T-helper 2 cell treated with Interferon-gamma antibody and Interleukin-4, amounts not matched to agents 100 ng/mL and 5 ng/mL, for 36 hours (primary cell): ENCODE measurements around the gene UNC13A. TPM values are rescaled to one million over a fixed set of nuclear protein-coding genes. Genes with fewer than 3 reads are reported as not detected.

Experiments used
- intact Hi-C: fragments of 100-400 bp; cut with micrococcal nuclease; formaldehyde crosslinking; loops from one replicate; pipeline ENCODE4 v1.15.1; 2023
- total RNA-seq: library from RNA; stranded (reverse); gene quantifications from 2 replicates; pipeline ENCODE4 v1.2.3, GENCODE V29; 2022

The UNC13A gene
- total RNA-seq, 1 donor from 2014 or later, result 0.02 TPM

DNA sequence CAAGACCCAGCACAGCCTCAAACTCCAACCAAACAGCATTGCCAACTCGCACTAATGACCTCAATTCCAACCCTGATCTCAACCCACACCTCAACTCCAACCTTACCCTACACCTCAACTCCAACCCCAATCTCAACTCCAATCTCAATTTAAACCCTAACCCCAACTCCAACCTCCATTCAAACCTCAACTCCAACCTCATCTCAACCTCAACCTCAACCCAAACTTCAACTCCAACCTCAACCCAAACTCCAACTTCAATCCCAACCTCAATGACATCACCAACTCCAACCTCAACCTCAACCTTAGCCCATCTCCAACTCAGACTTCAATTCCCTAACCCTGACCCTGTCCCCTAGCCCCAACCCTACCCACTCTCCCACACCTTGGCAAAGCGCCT lies 58.4 kb downstream of the UNC13A start:
- intact Hi-C loops, result no loop called here

DNA sequence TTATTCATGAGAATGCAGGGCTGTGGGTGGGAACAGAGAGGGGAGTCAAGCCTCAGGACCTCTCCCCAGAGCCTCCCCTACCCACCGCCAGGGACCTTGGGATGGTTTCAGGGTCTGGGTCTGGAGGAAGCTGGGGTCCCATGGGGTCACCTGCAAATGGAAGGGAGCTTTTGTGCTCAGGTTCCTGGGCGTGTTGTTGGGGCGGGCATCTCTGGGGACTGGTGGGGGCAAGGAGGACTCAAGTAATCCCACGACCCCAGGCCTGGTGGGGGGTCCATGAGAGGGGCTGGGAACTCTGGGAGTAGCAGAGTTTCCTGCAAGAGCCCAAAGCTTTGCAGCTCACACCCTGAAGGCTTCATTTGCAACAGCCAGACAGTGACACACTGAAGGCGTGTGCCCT lies 60.2 kb downstream of the UNC13A start:
- intact Hi-C loops, result no loop called here

DNA sequence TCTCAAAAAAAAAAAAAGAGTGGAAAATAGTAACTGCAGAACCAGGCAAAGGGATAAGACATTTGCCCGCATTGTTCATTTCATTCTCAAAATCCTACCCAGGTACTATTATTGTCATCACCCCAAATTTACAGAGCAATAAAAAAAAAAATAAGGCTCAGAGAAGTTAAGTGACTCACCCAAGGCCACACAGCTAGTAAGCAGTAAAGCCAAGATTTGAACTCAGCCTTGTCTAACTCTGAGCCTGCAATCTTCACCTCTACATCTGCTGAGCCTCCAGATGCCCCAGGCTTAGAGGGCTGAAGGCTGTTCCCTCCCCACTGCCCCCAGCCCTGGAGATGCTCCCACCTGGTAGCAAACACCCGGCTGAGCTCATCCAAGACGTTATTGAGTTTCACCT lies 61.0 kb downstream of the UNC13A start:
- intact Hi-C loops, result no loop called here

DNA sequence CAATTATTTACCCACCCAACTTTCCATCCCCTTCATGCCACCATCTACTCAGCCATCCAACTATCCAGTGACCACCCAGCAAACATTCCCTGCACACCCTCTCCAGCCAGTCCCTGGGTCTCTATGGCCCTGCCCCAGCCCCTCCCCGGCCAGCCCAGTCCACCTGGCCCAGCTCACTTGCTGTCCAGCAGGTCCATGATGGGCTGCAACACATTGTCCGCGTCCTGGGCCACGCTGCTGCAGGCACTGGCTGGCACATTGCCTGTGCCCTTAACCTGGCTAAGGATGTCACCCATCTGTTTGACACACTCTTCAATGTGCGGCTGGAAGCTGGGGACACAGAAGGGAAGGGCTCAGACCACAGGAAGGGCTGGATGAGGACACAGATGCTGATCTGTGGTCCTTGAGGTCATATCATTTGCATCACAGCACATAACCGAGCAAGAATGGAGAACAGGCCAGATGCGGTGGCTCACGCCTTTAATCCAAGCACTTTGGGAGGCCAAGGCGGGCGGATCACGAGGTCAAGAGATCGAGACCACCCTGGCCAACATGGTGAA lies 61.6 kb downstream of the UNC13A start:
- intact Hi-C loops, result no loop called here

DNA sequence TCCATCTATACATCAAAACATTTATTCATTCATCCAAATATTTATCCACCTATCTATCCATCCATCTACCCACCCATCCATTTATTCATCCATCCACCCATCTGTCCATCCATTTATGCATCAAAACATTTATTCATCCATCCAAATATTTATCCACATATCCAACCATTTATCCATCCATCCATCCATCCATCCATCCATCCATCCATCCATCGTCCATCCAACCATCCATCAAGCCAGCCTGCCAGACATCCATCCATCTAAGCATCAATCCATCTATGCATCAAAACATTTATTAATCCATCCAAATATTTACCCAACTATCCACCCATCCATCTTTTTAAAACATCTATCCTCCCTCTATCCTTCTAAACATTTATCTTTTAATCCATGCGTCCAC lies 62.2 kb downstream of the UNC13A start:
- intact Hi-C loops, result no loop called here

DNA sequence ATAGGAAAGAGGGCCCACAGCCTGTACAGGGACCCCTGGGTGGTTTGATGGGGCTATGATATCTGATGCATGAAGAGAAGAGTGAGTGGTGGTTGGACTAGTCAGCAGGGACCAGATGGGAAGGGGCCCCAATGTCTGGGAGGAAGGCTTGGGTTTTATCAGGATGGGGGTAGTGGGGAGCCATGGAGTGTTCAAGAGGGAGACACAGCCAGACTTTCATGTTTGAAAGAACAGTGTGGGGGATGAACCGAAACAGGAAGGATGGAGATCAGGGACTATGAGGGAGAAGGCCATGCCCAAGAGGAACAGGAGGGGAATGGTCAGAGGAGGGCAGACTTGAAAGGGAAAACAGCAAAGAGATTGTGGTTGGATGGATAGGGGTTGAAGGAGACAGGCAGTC lies 63.1 kb downstream of the UNC13A start:
- intact Hi-C loops, result no loop called here

DNA sequence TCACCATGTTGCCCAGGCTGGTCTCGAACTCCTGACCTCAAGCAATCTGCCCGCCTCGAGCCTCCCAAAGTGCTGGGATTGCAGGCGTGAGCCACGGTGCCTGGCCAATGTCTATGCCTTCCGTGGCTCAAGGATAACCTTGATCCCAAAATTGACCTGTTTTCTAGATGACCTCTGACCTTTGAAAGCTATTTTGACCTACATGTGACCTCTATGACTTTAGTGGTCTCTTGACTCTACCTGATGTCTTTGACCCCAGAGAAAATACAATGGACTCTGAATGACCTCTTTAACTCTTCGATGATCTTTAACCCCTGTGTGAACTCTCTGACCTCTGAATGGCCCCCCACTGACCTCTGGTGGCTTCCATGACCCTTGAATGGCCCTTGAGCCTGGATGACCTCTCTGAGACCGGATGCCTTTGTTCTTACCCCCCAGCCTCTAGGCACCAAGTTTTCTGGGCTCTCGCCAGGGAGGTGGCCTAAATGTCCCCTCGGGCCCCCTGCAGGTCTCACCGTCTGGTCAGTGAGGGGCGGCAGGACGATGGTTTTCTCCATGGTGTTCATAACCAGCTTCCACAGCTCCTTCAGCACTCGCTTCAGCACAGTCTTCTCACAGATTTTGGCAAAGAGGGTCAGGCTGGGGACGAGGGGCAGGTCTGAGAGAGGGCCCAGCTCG lies 63.7 kb downstream of the UNC13A start:
- intact Hi-C loops, result no loop called here

DNA sequence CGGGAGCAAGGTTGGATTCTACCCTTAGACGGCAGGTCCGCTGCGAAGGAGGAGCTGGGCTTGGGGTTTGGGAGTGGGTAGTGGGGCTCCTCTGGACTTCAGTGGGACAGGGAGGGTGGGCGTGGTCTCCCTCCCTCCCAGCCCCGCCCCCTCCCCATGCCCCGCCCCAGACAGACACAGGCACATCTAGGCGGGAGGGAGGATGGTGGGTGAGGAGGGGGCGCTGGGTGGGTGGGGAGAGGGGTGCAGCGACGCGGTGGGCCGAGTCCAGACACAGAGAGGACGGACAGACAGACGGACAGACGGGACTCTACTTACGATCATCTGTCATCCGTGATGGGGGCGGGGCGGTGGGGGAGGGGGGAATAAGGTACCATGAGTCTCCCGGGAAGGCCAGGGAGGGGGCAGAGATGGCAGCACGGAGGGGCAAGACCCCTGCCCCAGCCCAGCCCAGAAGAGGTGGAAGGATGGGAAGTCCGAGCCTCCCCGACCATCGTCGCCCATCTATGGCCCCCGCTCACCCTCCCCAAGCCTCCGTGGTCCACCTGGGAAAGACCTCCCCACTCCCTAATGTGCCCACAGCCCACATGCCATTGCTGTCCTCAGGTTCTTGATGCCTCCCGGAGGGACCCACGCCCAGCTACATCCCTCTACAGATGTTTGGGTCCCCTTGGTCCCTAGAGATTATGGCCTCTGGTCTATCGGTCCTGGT lies 64.8 kb downstream of the UNC13A start:
- intact Hi-C loops, result no loop called here

DNA sequence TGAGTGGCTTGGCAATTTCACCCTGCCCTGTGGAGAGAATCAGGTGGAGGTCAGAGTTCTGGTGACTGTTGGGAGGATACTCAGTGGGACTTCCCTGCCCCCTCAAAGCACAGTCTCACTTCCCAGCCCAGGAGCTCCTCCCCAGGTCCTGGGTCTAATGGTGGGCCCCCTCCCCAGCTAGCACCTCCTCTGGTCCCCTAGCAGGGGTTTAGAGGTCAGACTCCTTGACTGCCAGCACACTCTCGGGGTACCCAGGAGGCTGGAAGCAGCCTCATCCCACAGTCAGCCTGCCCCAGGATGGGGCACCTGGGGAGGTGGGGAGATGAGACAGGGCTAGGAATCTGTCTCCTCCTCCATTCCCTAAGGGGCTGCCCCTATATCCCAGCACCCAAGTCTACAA lies 67.5 kb downstream of the UNC13A start:
- intact Hi-C loops, result no loop called here

DNA sequence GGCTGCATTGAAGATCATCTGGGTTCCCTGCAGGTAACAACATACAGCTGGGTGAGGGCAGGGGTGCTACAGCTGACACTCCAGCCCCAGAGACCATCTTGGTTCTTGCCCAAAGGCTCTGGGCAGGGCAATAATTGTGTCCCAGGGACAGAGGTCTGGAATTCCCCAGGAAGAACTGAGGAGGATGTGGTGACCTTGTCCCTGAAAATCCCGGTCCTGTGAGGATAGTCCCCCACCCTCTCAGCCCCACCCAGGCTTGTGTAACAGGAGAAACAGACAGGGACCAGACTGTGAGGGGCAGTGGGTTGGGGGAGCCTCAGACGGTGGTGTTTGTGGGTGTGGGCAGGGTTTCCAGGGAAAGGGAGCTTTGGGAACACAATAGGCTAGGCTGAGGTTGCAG lies 69.2 kb downstream of the UNC13A start:
- intact Hi-C loops, result no loop called here

DNA sequence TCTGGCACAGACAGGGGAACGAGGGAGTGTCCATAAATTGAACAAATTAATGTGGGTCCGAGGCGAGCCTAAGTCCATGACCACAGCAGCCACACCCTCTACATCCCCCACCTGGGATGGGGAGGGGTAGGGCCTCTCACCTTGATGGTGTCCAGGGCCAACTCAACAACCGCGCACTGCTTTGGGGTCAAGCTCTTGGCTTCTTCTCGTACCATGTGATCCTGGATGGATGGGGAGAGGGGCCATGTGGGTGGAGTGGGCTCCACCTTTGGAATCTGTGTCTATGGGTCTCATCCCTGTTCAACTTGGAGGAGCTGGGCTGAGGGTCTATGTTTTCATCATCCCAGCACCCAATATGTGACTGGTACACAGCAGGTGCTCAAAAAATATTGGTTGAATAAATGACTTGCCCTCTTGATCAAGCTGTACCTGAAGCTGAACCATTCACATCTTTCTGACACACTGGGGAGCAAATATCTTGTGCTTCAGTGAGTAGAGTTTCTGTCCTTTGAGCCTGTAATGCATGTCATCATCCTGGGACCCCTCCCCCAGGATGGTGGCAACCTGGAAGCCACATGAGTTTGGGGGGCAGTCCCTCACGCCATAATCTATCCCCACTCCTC lies 69.8 kb downstream of the UNC13A start:
- intact Hi-C loops, result no loop called here

DNA sequence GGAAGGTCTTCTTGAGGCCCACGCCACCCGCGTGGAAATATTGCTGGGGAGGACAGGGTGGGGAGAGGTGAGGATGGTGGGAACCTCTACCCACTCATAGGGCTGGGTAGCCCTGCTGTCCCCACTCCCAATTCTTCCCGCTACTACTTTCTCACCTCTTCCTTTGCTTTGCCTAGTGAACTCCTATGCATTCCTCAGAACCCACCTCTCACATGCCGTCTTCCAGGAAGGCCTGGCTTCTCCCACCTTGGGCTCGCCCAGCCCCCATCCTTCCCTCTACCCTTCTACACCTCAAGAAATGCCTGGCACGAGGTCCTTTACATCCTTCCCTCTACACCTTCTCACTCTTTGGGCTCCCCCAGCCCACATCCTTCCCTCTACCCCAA lies 70.4 kb downstream of the UNC13A start:
- intact Hi-C loops, result no loop called here

DNA sequence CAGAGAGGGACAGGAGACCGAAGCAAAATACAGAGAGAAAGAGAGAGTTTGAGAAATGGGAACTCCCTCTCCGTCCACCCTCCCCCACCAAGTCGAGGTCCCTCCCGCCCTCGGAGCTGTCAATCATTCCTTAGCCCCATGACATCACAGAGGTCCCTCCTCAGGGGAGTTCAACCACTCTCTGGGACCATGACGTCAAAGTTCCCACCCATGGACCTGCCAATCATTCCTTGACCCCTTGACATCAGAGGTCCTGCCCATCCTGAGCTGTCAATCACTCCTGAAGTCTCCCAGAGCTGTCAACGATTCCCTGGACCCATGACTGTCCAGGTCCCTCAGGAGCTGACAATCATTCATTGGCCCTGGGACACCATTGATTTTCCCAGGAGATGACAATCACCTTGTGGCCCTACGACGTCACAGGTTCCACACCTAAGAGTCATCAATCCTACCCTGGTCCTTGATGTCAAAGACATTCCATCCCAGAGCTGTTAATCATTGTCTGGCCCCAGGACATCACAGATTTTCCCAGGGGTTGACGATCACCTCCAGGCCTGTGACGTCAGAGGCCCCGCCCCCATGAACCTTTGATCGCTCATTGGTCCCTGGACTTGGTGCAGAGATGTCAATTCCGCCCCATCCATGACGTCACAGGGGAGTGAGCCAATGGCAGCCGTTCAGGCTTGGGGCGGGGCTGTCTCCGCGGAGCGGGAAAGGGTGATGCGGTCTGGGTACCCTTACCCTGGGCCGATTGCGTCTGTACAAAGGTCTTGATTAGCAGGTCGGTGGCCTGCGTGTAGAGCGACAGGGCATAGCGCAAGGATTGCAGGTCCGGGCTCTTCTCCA lies 71.0 kb downstream of the UNC13A start:
- intact Hi-C loops, result no loop called here

DNA sequence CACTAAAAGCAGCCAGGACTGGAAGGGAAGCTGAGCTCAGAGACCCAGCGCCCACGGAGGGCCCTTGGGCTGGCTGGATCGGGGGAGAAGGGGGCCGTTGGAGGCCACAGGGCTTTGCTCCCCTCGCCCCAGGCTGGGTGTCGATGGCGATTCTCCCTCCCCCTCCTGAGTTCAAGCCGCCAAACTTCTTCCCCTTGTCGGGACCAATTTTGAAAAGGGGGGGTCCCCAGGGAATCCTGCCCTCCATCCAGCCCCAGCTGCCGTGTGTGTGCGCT lies 71.5 kb downstream of the UNC13A start:
- intact Hi-C loops, result no loop called here

DNA sequence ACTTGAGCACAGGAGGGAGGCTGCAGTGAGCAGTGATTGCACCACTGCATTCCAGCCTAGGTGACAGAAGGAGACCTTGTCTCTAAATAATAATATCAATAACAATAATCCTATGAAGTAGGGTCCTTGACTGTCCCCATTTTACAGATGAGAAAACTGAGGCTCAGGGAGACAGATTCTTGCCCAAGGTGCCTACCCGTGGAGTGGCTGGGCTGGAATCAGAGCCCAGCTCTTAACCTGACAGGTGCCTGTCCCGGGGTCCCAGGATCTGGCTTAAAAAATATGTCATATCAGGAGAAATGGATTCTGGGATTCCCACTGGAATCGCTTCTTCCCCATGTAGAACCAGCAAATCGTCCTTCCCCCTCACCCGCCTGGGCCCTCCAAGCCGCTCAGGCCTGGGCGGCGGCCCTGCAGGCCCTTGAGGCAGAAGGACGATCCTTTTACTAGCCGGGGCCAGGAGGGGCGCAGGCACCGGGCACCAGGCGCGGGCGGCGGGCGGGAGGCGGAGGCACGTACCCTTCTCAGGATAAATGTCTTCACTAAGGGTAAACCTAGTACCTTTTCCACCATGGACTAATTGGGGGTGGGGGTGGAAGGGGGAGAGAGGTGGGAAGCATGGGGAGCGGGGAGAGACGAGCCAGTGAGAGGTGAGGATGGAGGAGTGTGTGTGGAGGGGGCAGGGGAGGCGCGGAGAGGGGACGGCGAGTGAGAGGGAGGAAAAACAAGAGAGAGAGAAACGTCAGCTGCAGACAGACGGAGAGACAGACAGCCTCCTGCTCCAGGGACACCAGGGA lies 72.1 kb downstream of the UNC13A start:
- intact Hi-C loops, result no loop called here

DNA sequence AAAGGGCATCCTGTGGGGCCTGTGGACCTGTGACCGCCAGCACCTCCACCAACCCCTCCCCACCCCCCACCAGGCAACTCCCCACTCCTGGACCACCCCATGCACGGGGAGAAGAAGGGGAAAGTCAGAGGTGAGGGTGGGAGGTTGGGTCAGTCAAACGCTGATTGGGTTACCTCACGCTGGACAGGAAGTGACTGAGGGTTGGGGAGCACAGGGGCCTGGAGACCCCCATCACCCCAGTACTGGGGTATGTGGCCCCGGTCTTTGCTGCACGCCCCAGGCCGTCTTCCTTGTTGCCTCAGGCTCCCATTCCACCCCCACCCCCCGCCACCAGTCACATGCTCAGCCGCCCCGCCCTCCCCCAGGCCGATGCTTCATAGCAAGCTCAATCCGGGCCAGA lies 73.7 kb downstream of the UNC13A start:
- intact Hi-C loops, result no loop called here

DNA sequence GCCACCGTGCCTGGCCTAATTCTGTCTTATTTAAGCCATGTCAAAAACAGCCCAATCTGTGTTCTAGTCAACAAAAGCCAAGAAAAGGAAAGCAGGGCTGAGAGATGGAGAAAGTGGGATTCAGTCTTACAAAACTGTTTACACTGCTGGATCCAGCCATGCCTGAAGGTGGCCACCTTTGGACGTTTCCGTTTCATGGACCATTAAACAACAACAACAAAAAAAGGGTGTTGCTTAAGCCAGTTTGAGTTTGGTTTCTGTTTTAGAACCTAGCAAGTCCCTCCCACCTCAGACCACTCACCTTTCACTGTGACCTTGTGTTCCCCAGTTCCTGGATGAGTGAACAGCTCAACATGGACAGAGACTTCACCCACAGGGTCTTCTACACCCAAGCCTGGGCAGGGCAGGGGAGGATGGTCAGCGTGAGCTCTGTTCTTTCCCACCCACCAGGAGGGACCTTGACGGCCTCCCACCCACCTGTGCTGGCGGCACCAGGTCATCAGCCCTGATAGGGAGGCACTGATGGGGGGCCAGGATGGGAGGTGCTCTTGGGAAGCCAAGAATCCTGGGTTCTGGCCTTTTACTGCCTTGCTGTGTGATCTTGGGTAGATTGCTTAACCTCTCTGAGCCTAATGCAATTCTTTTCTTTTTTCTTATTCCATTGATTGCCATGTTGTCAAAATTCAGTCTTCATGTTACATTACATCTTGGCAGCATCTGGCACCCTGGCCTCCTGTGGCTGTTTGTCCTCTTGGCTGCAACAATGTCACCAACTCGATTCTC lies 76.5 kb downstream of the UNC13A start:
- intact Hi-C loops, result no loop called here

DNA sequence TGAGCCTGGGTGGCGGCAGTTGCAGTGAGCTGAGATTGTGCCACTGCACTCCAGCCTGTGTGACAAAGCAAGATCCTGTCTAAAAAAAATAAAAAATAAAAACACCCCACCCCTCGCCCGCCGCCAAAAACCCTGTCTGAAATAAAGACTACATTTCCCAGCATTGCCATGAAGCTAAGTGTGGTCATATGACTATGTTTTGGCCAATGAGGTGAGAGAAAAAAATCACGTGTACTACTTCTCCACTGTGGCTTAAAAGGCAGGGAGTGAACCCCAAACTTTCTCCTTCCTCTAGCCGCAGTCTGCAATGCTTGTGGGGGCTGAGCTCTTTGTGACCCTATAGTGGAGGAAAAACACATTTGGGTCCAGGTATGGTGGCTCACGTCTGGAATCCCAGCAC lies 77.8 kb downstream of the UNC13A start:
- intact Hi-C loops, result no loop called here

DNA sequence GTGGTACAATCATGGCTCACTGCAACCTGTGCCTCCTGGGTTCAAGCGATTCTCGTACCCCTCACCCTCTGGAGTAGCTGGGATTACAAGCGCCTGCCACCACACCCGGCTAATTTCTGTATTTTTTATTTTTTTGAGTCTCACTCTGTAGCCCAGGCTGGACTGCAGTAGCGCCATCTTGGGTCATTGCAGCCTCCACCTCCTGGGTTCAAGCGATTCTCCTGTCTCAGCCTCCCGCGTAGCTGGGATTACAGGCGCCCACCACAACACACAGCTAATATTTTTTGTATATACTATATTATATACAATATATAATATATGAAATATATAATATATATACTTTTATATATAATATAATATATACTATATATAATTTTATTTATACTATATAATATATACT lies 80.2 kb downstream of the UNC13A start:
- intact Hi-C loops, result no loop called here

DNA sequence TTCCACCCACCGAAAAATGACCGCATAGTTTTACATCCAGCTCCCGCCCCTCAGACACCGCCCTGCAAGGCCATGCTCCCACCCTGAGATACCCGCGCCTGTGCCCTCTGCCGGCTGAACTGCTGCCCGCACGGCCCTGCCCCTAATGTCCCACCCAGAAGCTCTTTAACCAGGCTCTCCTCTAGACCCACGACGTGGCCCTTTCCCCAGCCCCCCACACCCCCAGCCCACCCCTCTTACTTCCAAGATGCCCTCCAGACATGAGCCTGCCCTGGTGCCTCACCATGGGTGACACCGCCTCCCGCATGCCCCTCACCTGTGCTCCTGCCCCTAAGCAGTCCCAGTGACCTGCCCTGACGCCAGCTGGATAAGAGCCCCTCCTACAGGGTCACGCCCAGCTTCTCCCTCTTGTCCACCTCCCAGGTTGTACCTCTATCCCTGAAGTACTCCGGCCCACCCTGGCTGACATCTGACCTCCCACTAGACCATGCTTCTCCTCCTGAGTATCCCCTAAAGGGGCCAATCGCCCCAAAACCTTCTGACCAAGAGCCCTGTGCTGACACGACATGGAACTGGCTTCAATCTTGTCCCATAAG lies 81.5 kb downstream of the UNC13A start:
- intact Hi-C loops, result no loop called here
